Progenitor cell of endocrine pancreas (in vitro differentiated cells): ENCODE data around the gene BCAS3. TPM values are rescaled to one million over a fixed set of nuclear protein-coding genes. Genes with fewer than 3 reads are reported as not detected.

Experiments
- DNase-seq: peaks from one replicate; pipeline ENCODE4 v3.0.0; 2021; ENCODE audit warnings: low spot score; ENCODE audit not compliant: unreplicated experiment
- H3K27ac Mint-ChIP-seq: 2 replicates; pipeline ENCODE4 v1.8.0; 2021; ENCODE audit warnings: mild to moderate bottlenecking, moderate library complexity, mixed read lengths
- H3K27me3 Mint-ChIP-seq: 2 replicates; pipeline ENCODE4 v1.8.0; 2021; ENCODE audit warnings: mixed read lengths
- H3K36me3 Mint-ChIP-seq: 2 replicates; pipeline ENCODE4 v1.8.0; 2022; ENCODE audit warnings: mixed read lengths; ENCODE audit not compliant: insufficient read depth
- H3K4me1 Mint-ChIP-seq: 2 replicates; pipeline ENCODE4 v1.8.0; 2021; ENCODE audit warnings: low read depth, mixed read lengths
- H3K4me3 Mint-ChIP-seq: 2 replicates; pipeline ENCODE4 v1.8.0; 2021; ENCODE audit warnings: low read depth, mild to moderate bottlenecking, moderate library complexity, mixed read lengths
- H3K9me3 Mint-ChIP-seq: 2 replicates; pipeline ENCODE4 v1.8.0; 2021; ENCODE audit warnings: low read depth, mixed read lengths
- CTCF ChIP-seq: fragments of 200-600 bp; sonication (generic); IDR thresholded peaks from one replicate; pipeline ENCODE4 v1.5.0; 2021; ENCODE audit warnings: antibody characterized with exemption, mild to moderate bottlenecking; ENCODE audit not compliant: unreplicated experiment
- total RNA-seq: library from RNA; stranded (reverse); gene quantifications from 2 replicates; pipeline ENCODE4 v1.2.1, GENCODE V29; 2021

Gene BCAS3
- total RNA-seq, 1 donor from 2014 or later = 36.1 TPM

- Mint-ChIP-seq H3K4me3 (no peak overlapping the region), H3K27me3 (no peaks in the 10 kb centered on the region)
- no peak for TF ChIP-seq CTCF
Observed at GRCh38 chr17:61091096-61091495, 413.4 kb downstream of the BCAS3 start.

GRCh38 chr17:61097781-61098180 lies 420.1 kb downstream of the BCAS3 start:
- Mint-ChIP-seq H3K9me3 (peaks cover 6% of the 10 kb centered on the region), H3K27me3 (no peaks in the 10 kb centered on the region), H3K4me1 (no peaks in the 10 kb centered on the region), H3K4me3 (no peak overlapping the region), H3K27ac (no peak overlapping the region), H3K36me3 (peaks cover 6% of the 10 kb centered on the region)
- DNase-seq = no peak
- TF ChIP-seq CTCF = no peak

More at GRCh38 chr17:61091096-61091495, 413.4 kb downstream of the BCAS3 start:
- Mint-ChIP-seq H3K27ac (no peak overlapping the region), H3K36me3 (peaks cover 10% of the 10 kb centered on the region), H3K9me3 (peaks cover 13% of the 10 kb centered on the region), H3K4me1 (peaks cover 5% of the 10 kb centered on the region)
- no peak for DNase-seq

- DNase-seq = no peak
- no peak overlapping the region for H3K4me3 Mint-ChIP-seq
- no peak overlapping the region for H3K27ac Mint-ChIP-seq
- peaks cover 4% of the 10 kb centered on the region for H3K36me3 Mint-ChIP-seq
- peaks cover 1% of the 10 kb centered on the region for H3K4me1 Mint-ChIP-seq
- no peaks in the 10 kb centered on the region for H3K27me3 Mint-ChIP-seq
- H3K9me3 Mint-ChIP-seq = peaks cover 10% of the 10 kb centered on the region
- TF ChIP-seq CTCF = no peak
Observed at GRCh38 chr17:61106354-61106753, 428.7 kb downstream of the BCAS3 start.

GRCh38 chr17:61116577-61116976 lies 438.9 kb downstream of the BCAS3 start:
- H3K4me3 Mint-ChIP-seq = no peak overlapping the region
- no peaks in the 10 kb centered on the region for H3K4me1 Mint-ChIP-seq
- TF ChIP-seq CTCF = no peak
- DNase-seq = no peak
- H3K27me3 Mint-ChIP-seq = no peaks in the 10 kb centered on the region
- H3K27ac Mint-ChIP-seq = no peak overlapping the region
- peaks cover 6% of the 10 kb centered on the region for H3K9me3 Mint-ChIP-seq
- H3K36me3 Mint-ChIP-seq = peaks cover 8% of the 10 kb centered on the region

- no peak overlapping the region for H3K27ac Mint-ChIP-seq
- no peak overlapping the region for H3K4me3 Mint-ChIP-seq
- H3K9me3 Mint-ChIP-seq = peaks cover 6% of the 10 kb centered on the region
- H3K27me3 Mint-ChIP-seq = no peaks in the 10 kb centered on the region
- no peak for DNase-seq
- peaks cover 8% of the 10 kb centered on the region for H3K36me3 Mint-ChIP-seq
- H3K4me1 Mint-ChIP-seq = no peaks in the 10 kb centered on the region
- TF ChIP-seq CTCF = no peak
Observed at GRCh38 chr17:61117983-61118382, 440.3 kb downstream of the BCAS3 start.
